ENCODE measurements around the gene NAT9.

NAT9 gene

DNA sequence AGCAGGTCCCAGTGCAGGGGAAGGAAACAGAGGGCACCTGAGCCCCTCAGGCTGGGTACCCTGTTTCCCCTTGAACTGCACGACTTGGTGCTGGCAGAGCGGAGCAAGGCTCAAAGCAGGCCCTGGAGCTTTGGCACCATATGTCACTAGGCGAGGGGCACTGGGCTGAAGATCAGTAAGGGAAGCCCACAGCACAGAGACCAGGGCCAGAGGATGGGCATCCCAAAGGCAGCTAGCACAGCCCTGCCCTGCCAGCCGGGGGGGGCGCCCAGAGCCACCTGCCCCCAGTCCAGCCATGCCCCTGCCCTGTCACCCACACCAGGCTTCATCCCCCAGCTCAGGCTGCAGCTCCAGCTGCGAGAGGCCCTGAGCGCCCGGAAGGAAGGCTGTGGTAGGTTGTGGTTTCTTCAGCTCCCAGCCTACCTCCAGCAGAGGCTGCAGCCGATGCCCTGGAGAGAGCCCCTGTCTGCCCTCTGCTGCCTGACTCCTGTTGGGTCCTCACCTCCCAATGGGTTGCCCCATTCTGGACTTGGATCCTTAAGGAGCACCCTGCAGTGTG, 16.8 kb downstream of the NAT9 start:
- no peak for DNase-seq

DNA sequence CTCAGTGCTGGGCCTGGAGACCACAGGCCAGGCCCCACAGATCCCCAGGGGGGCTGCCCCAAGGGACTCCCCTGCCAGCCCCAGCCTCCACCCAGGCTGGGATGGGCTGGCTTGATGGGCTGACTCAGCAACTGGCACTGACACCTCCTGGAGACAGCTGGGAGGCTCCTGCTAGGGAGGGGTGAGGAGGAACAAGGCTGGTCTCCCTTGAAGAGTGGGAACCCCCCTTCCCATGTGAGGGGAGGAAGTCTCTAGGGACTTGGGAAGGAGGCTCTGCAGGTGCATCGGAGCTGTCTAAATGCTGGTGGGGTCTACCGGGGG, 17.3 kb downstream of the NAT9 start:
- no peak for DNase-seq

- DNase-seq, result no peak
These were observed 18.0 kb downstream of the NAT9 start for GRCh38 chr17:74757931-74758847.

DNA sequence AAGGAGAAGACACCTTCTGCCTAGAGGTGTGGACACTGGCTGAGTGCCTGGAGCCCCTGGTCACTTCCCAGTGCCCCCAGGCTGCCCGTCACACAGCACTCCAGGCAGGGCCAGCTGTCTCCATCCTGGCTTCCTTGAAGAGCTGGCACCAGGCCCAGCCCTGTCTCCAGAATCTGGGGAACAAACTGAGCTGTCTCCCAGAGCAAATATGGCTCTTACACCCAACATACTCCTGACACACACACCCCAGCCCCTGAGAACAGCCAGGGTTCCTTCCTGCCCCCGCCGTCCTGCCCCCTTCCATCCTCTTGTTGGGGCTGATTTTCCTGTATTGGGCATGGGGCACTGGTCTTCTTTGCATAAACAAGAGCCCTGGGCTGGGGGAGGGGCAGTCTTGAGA, 18.6 kb downstream of the NAT9 start:
- no peak for DNase-seq

DNA sequence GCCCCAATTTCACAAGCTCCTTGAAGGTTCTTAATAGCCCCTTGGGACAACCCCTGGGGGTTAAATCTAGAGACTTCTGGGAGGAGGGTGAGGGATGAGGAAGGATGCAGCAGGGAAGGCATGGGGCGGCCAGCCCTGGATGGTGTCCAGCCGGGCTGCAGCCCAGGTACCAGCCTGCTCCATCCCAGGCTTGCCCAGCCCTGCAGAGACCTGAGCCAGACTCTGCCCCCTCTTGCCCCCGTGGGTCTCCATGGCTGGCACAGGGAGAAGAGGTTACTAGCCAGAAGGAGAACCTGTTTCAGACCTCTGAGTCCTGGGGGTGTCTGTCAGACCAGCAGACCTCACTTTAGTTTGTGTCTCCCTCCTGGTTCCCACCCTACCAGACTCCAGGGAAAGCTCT, 19.3 kb downstream of the NAT9 start:
- no peak for DNase-seq

DNA sequence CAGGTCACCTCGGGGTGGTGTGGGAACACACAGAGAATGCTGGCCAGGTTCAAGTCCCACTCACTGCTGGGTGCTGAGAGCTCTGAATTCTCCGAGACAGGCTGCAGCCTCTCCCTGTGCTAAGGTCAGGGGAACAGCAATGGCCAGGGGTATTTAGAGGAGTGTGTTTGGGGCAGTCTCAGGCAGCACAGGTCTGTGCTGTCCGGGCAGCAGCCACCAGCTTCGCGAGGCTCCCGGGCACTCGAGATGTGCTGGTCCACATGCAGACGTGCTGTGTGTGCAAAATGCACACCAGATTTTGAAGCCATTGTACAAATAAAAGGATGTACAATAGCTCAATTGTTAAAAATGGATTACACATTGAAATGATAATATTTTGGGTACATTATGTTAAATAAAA, 20.6 kb downstream of the NAT9 start:
- DNase-seq, result no peak

DNA sequence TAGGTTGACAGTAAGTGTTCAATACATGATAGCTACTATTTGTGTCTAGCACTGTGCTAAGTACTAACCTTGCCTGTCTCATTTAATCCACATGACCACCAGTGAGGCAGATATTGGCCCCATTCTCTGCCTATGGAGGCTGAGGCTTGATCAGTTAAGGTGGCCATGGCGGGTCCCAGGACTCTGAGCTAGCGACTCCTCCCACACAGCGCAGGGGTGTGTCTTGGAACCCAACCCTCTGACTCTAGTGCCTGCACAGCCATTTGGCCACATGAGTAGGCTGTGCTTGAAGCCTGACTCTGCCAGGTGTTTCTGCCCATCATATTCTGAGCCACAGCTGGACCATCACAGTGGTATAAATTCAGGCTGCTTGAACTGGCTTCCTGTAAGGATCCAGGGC, 21.3 kb downstream of the NAT9 start:
- DNase-seq, result no peak

- DNase-seq, result no peak
These were observed 23.2 kb downstream of the NAT9 start for GRCh38 chr17:74752822-74753401.

DNA sequence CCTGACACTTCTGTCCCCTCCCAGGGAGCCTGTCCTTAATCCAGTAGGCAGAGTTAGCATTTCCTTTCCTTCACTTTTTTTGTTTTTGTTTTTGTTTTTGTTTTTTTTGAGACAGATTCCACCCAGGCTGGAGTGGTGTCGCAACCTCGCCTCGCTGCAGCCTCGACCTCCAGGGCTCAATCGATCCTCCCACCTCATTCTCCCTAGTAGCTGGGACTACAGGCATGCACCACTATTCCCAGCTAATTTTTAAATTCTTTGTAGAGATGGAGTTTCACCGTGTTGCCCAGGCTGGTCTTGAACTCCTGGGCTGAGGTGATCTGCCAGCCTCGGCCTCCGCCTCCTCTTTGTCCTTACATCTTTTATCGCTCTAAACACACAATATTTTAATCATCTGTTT, 23.7 kb downstream of the NAT9 start:
- no peak for DNase-seq

GRCh38 chr17:74750327-74751069, 25.6 kb downstream of the NAT9 start:
- DNase-seq, result no peak

DNA sequence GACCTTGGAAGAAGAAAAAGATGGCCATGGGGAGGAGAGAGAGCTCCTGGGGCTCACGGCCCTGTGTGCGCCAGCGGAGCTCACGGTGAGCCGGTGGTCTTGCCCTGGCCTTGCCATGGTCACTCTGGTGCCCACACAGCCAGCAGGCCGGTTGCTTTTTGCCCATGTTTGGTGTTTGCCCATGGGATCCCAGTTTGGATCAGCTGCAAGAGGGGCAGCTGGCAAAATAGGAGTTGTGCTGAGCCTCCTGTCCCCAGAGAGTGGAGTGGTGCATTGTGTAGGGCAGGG, 26.2 kb downstream of the NAT9 start:
- no peak for DNase-seq

DNA sequence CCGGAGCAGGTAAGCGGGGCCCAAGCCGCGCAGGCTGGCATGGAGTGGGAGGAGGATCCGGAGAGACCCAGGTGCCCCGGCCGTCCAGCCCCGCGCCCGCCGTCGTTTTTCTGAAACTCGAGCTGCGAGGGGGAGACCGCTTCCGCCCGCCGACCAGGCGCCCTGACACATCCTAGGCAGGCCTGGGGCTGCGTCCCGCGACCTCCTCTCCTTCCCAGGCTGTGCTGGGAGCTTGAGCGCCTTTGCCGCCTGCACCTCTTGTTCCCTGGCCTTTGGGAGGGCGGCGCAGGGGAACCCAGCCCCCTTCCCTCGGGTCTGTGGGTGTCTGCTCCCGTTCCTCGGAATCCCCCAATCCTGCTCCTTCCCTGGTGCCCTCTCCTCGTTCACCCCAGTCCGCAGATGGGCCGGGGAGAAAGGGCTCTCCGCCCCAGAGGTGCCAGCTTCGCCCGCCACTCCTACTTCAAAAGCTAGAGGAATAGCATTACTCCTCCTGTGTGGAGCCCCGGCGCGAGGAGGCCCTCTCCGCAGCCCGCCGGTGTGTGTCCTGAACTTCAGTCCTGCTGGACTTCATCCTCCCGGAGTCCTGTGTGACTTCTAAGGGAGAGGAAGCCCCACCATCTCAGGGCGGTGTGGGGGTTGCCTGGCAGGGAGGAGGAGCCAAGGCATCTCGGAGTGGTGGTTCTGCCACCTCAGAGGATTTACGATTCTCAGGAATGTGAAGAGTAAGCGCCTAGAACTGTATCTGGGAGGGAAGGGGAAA, 26.7 kb downstream of the NAT9 start:
- DNase-seq, result peak; percentile 17

- DNase-seq, result peak; percentile 88
These were observed 27.4 kb downstream of the NAT9 start, which contains the start of gene NHERF1 for GRCh38 chr17:74748529-74749278. TSS of gene NHERF1 (plus strand) at chr17:74748628. CDS start at chr17:74748847, 219 bp downstream.

DNA sequence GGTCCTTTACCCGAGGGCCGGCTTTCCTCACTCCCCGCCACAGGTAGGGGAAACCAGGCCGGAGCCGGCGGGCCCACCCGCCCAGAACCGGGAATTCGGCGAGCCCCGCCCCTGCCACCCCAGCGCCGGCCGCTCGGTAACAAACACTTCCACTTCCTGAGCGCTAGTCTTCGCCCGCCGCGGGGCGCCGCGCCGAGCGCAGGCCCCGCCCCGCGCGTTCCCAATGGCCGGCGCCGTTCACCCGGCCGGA, 27.9 kb downstream of the NAT9 start:
- no peak for DNase-seq

- no peak for DNase-seq
These were observed 29.2 kb downstream of the NAT9 start for GRCh38 chr17:74746922-74747321.

DNA sequence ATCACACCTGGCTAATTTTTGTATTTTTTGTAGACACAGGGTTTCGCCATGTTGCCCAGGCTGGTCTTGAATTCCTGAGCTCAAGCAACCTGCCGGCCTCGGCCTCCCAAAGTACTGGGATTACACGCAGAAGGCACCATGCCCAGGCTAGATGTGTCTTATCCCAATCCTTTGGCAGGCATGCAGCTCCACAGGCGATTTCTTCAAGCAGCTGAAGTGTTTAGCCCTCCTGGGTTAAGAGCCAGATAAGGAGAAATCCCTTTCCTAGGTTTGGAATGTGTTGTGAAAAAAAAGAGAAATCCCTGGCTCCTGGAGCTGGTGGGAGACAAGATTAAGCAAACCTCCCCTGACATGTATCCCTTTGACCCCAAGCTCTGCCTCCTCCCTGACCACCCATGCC, 29.8 kb downstream of the NAT9 start:
- no peak for DNase-seq

DNA sequence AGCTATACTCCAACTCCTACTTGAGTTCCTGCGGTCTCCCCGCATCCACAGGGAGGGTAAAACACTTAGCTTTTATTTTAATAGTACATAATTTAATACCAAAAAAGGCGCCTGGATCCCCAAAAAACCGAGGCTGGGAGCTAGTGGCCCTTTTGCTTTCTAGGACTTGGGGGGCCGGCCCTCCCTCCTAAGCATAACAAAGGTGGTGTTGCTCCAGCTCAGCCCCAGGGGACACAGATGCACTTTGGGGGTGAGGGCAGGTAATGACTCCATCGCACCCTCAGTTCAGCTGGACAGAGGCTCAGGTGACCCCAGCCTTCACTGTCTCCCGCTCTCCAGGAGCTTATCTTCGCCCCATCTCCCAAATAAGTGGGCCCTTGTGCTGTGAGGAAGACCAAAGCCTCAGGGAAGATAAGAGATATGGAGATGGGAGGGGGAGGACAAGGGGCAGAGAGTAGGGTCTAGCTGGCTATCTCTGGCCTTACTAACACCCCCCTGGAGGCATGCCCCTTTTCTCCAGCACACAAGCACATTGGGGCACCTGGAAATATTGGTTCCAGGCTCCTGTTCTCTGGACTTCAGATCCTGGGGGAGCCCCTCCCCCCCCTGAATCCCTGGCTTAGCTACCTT, 30.5 kb downstream of the NAT9 start:
- no peak for DNase-seq

DNA sequence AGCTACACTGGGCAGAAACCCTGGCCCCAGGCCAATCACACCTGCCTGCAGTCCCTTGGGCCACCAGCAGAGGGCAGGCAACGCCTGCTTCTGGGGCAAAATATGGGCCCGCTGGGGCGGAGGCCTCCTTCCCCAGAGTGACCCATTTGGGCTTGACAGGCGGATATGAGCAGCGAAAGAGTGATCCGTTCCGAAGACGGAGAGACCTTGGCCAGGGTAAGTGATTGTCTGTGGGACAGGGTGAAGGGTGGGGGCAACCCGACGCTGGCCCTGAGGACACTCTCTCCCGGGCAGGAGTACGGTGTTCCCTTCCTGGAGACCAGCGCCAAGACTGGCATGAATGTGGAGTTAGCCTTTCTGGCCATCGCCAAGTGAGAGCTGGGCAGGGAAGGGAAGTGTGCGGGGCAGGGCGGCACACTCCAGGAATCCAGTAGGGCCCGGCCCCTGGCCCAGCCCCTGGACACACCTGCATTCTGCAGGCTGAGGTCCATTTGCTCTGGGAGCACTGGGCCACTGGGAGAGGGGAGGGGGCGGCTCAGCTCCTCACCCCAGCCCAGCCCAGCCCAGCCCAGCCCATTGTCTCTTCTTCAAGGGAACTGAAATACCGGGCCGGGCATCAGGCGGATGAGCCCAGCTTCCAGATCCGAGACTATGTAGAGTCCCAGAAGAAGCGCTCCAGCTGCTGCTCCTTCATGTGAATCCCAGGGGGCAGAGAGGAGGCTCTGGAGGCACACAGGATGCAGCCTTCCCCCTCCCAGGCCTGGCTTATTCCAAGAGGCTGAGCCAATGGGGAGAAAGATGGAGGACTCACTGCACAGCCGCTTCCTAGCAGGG, 31.2 kb downstream of the NAT9 start:
- peak; percentile 40 for DNase-seq

DNA sequence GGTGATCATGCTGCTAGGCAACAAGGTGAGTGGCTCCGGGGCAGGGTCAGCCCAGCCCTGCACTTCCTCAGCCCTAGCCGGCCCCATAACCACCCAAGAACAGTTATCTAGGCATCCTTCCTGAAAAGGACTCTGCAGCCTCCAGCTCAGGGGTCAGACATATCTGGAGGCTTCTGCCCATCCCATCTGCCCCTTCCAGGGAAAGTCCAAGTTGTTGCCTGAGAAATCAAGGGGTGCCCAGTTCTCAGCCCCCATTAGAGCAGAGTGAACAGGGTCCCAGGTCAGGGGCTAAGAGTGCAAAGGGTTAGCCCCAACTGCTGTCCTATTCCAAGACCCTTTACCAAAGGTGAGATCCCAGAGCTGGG, 31.8 kb downstream of the NAT9 start:
- DNase-seq, result no peak

DNA sequence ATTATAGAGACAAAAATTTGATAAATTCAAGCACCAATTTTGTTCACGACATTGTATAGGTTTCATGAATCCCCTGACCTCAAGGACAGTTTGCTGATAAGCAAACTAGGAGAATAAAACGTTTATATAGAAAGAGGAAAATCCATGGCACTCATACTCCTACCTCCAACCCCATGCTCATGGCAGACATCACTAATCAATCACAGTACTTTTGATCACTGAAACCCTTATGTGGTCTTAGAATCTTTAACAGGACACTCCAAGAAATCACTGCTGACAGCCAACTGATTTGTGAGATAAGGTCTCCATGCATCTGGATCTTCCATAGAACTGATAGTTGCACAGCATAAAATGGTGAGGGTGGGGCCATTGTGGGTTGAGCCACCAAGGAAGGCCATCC, 32.4 kb downstream of the NAT9 start:
- DNase-seq, result no peak

GRCh38 chr17:74742978-74743545, 33.1 kb downstream of the NAT9 start:
- no peak for DNase-seq

Data from fibroblast of skin of right quadriceps (primary cell).